PFSK-1 (cell line): ENCODE measurements around the gene MT1A.

ENCODE experiments used
- FOXP2 ChIP-seq: optimal IDR thresholded peaks from 2 replicates; pipeline ENCODE3; 2011; ENCODE audit warnings: borderline replicate concordance, control low read depth, inconsistent platforms; ENCODE audit not compliant: insufficient read depth; ENCODE audit errors: extremely low read length, extremely low read depth
- POLR2AphosphoS5 ChIP-seq: IDR thresholded peaks from 2 replicates; pipeline ENCODE4 v1.6.1; 2012; ENCODE audit warnings: low read depth, mild to moderate bottlenecking, control low read depth, low read length, moderate library complexity
- REST ChIP-seq, 2 experiments: IDR thresholded peaks; 2 replicates each; pipeline versions ENCODE4 v1.6.1 to v1.8.0; 2011 to 2012; ENCODE audit warnings: low read depth in 2 of 2, low read length in 2 of 2, control low read depth in 1 of 2, inconsistent platforms in 1 of 2, mild to moderate bottlenecking in 1 of 2, moderate library complexity in 1 of 2; ENCODE audit not compliant: insufficient read depth in 1 of 2
- SIN3A ChIP-seq: IDR thresholded peaks from 2 replicates; pipeline ENCODE4 v1.6.1; 2012; ENCODE audit warnings: mild to moderate bottlenecking, low read length, moderate library complexity, borderline replicate concordance; ENCODE audit not compliant: insufficient read depth
- TAF1 ChIP-seq: IDR thresholded peaks from 2 replicates; pipeline ENCODE4 v1.6.1; 2012; ENCODE audit warnings: low read length, control low read depth, borderline replicate concordance; ENCODE audit not compliant: insufficient read depth

MT1A gene

GRCh38 chr16:56645838-56646237 lies 7.4 kb downstream of the MT1A start:
- TF ChIP-seq REST (IDR thresholded peaks at IDR 0.05; ENCODE audit: insufficient read depth in 1 of 2, low read depth in 2 of 2, low read length in 2 of 2) (peak in 1 of 2 experiments; percentile 82; a peak in 2 of 4 replicates), TAF1 (no peak)

- no peak for TF ChIP-seq TAF1
- no peak for TF ChIP-seq POLR2AphosphoS5
- TF ChIP-seq FOXP2, result no peak
Measured at GRCh38 chr16:56647641-56648431, 9.4 kb downstream of the MT1A start.

GRCh38 chr16:56649271-56649670 lies 10.8 kb downstream of the MT1A start:
- TF ChIP-seq REST (IDR thresholded peaks at IDR 0.05; ENCODE audit: insufficient read depth in 1 of 2, low read depth in 2 of 2, low read length in 2 of 2), result no peak
- TF ChIP-seq POLR2AphosphoS5, result no peak
- TF ChIP-seq FOXP2, result no peak
- no peak for TF ChIP-seq SIN3A
- no peak for TF ChIP-seq TAF1

- no peak for TF ChIP-seq POLR2AphosphoS5
- no peak for TF ChIP-seq FOXP2
- no peak for TF ChIP-seq REST (IDR thresholded peaks at IDR 0.05; ENCODE audit: insufficient read depth in 1 of 2, low read depth in 2 of 2, low read length in 2 of 2)
- TF ChIP-seq TAF1, result no peak
Measured at GRCh38 chr16:56649820-56650219, 11.4 kb downstream of the MT1A start.

- TF ChIP-seq POLR2AphosphoS5 (no peak), FOXP2 (no peak), REST (IDR thresholded peaks at IDR 0.05; ENCODE audit: insufficient read depth in 1 of 2, low read depth in 2 of 2, low read length in 2 of 2) (no peak), SIN3A (no peak), TAF1 (no peak)
Measured at GRCh38 chr16:56651586-56651985, 13.1 kb downstream of the MT1A start, which contains the start of gene MT1B. MT1B (plus strand) TSS chr16:56651886; CDS start chr16:56651954, 68 bp downstream.
